Hematopoietic multipotent progenitor cell treated with erythropoietin and hydrocortisone succinate and interleukin-3 and kit ligand, for 15 days (in vitro differentiated cells): ENCODE measurements around the gene MTAP.

Source experiments
- DNase-seq: peaks from one replicate; pipeline ENCODE4 v3.0.0-alpha.2; 2015; ENCODE audit warnings: low spot score

MTAP gene

DNA sequence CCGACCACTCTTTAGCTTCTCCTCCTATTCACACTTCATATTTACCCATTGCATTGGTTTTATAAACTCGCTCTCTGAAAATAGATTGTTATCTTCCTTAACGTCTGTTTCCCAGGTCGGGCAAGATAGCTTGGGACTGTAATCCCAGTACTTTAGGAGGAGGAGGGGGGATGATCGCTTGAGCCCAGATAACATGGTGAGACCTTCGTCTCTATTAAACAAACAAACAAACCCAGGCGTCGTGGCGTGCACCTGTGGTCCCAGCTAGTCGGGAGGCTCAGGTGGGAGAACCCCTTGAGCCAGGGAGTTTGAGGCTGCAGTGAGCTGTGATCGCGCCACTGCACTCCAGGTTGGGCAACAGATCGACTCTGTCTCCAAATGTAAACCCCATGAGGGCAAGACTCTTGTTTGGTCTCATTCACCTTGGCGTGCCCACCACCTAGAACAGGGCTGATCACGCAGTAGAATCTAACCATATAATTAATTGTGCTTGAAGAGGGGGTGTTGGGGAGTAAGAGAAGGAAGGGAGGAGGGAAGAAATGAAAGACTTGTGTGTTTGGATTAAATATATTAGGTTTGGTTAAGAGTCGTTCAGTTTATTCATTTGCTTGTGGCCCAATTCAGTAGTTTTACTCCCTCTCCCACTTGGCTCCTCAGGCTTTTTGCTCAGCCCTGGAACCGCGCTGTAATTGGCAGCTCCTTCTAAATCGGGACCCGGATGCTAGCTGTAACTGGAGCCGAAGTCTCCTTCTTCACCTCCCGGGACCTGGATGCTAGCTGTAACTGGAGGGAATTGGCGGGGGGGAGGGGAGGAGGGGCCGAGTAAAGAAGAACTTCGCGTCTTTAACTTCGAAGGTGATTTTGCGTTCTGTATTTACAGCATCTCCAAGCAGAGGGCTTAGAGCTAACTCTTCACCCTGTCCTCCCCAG lies 166.8 kb downstream of the MTAP start:
- no peak for DNase-seq

GRCh38 chr9:21969951-21970799 lies 167.7 kb downstream of the MTAP start:
- DNase-seq, result no peak

GRCh38 chr9:21970800-21971640 lies 168.6 kb downstream of the MTAP start:
- DNase-seq, result no peak

GRCh38 chr9:21972361-21972760 lies 169.9 kb downstream of the MTAP start:
- no peak for DNase-seq

DNA sequence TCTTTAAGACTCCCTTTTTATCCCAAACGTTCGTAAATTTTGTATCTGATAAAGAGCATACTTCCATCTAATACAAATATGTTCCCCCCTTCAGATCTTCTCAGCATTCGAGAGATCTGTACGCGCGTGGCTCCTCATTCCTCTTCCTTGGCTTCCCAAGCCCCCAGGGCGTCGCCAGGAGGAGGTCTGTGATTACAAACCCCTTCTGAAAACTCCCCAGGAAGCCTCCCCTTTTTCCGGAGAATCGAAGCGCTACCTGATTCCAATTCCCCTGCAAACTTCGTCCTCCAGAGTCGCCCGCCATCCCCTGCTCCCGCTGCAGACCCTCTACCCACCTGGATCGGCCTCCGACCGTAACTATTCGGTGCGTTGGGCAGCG lies 171.9 kb downstream of the MTAP start:
- DNase-seq, result no peak

- no peak for DNase-seq
These were observed 172.4 kb downstream of the MTAP start for GRCh38 chr9:21974722-21975409.

DNA sequence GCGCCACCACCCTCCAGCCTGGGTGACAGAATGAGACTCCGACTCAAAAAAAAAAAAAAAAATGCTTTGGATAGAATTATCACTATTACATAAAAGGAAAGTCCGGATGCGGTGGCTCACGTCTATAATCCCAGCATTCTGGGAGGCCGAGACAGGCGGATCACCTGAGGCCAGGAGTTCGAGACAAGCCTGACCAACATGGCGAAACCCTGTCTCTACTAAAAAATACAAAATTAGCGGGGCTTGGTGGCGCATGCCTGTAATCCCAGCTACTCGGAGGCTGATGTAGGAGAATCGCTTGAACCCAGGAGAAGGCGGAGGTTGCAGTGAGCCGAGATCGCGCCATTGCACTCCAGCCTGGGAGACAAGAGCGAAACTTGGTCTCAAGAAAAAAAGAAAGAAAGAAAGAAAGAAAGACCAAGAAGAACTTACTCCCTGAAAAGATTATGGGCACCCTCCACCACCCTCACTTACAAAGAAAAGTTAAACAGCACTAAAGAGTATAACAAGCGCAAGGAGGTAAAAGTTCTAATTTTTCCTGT lies 174.0 kb downstream of the MTAP start:
- DNase-seq, result no peak

GRCh38 chr9:21982391-21982790 lies 180.0 kb downstream of the MTAP start:
- no peak for DNase-seq

DNA sequence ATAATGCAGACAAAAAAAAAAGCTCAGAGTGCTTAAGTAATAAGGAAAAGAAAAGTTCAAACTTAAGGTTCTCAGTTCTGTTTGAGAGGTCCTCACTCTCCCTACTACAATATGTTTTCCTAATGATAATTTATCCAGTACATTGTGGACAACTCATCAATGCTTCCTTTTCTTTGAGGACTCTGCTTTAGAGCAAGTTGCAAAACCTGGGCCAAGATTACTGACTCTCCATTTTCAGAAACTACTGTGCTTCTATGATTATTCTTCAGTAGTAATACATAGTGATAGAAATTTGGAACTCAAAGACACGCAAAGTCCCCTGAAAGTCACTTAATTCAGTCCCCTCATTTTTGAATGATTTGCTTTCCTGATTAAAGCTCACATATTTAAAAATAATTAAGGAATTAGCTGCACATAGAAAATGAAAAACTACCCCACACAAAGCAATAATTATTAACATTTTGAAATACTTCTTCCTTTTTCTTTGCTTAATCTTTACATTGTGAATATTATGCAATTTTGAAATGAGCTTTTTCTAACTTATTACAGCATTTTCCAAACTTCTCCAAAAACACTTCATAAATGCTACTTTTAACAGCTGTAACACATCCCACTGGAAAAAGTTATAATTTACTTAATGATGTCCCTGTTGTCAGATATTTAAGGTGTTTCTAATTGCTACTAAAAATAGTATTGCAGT lies 180.6 kb downstream of the MTAP start:
- no peak for DNase-seq

DNA sequence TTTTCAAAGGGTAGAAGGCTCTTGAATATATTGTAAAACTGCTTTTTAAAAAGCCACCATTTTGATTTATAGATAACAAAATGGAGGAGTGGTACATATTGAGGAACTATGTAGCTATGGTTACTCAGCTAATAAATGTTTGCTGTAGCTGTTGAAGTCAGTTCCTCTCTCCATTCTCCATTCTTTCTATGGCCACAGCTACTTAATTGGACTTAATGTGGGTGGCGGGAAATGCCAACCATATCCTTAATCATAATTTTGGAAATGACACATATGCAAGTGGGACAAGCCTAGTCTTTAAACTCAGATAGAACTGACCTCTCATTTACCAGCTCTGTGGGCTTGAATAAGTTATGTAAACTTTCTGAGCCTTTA lies 181.1 kb downstream of the MTAP start:
- DNase-seq, result no peak

DNA sequence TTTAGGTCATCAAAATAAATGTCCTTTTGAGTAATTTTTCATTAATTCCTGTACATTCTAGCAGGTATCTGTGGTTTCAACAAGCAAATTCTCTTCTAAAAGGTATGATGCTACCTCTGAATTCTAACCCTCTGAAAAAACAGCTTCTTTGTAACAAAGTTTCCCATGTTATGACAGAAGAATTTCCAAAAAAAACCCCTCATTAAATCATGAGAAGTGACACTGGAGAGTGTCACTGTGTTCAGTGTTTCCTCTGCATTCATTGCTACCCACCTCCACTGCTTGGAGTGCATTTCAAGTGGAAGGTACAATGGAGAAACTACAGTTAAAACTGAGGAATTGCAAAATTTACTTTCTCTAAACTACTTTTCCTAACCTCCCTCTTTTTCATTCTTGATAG lies 181.7 kb downstream of the MTAP start:
- no peak for DNase-seq

GRCh38 chr9:21985964-21986667 lies 183.7 kb downstream of the MTAP start:
- DNase-seq, result no peak
